Measurements from ENCODE around the gene TUBB4B. TPM values are rescaled to one million over a fixed set of nuclear protein-coding genes. Genes with fewer than 3 reads are reported as not detected.
"Not testable (repeated sequence)": the region's sequence is repeated elsewhere in the genome, so short reads cannot be mapped to it uniquely, and the experiment has no call there.

TUBB4B gene
- total RNA-seq, 1 donor from 2014 or later, result 108 TPM

DNA sequence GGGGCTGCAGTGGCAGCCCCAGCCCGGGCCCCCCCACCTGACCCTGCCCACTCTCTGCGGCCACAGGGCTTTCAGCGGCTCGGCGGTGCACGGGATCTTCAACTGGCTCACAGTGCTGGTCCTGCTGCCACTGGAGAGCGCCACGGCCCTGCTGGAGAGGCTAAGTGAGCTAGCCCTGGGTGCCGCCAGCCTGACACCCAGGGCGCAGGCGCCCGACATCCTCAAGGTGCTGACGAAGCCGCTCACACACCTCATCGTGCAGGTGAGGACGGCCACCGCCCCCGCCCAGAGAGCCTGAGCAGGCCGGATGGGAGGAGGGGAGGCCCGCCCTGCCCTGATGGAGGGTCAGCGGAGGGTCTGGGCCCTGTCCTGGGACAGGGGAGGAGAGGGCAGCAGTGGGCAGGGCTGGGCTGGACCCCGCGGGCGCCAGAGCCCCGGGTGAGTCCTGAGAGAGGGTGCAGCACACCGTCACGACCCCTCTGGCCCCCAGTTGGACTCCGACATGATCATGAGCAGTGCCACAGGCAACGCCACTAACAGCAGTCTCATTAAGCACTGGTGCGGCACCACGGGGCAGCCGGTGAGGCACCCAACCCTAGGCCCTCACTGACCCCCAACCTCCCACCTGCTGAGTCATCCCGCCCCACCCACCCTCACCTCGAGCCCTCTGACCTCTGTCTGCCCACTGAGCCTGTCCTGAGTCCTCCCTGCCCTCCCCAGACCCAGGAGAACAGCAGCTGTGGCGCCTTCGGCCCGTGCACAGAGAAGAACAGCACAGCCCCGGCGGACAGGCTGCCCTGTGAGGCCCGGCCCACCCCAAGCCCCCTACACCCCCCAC, 7.7 kb upstream of the TUBB4B start:
- DNase-seq (ENCODE audit: low spot score) (no peak), ATAC-seq (no peak)
- intact Hi-C loops (cut with DNase I), result loop anchor here (5.0 to 10.0 kb wide), 2 partner anchors 49 to 111 kb away; partner anchors contain the start of genes ANAPC2 and SSNA1

DNA sequence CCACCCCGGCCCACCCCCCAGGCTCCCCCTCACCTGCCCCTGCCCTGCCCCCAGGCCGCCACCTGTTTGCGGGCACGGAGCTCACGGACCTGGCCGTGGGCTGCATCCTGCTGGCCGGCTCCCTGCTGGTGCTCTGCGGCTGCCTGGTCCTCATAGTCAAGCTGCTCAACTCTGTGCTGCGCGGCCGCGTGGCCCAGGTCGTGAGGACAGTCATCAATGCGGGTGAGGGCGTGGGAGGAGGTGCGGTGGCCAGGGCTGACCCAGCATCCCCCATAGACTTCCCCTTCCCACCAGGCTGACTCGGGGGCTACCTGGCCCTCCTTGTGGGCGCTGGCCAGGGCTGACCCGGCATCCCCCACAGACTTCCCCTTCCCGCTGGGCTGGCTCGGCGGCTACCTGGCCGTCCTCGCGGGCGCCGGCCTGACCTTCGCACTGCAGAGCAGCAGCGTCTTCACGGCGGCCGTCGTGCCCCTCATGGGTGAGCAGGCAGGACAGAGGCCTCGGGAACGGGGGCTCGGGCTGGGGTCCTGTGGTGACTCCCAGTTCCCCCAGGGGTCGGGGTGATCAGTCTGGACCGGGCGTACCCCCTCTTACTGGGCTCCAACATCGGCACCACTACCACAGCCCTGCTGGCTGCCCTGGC, 6.9 kb upstream of the TUBB4B start:
- DNase-seq (ENCODE audit: low spot score) (no peak), ATAC-seq (no peak)
- intact Hi-C loops (cut with DNase I), result loop anchor here (5.0 to 10.0 kb wide), 2 partner anchors 49 to 112 kb away; partner anchors contain the start of genes ANAPC2 and SSNA1

DNA sequence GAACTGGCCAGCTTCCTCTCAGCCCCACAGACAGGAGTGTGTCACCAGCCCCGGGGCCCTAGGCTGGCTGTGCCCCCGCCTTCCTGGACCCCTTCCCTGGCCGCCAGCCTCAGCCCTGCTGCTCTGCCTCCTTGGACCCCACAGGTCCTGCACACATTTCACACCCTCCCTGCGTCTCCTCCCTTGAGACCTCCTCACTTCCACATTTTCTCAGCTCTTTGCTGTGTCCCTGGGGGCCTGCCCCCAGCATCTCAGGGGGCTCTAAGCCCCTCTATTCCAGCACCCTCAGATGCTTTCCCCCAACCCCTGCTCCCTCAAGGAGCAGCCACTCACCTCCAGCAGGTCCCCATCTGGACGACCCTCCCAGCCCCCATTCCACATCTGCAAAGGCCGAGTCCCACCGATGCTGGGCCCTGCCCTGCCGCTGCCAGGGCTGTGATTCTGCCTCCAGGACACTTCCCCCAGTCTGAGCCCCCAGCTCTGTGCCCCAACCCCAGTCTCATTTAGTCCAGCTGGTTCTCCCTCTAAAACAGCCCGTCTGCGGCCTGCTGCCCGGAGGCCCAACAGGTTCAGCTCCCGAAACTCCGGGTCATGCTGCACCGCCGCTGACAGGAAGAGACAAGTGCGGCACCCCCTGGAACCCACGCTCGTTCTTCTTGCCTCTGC, 6.2 kb upstream of the TUBB4B start:
- ATAC-seq, result no peak
- intact Hi-C loops (cut with DNase I), result loop anchor here (5.0 to 10.0 kb wide), 2 partner anchors 50 to 113 kb away; partner anchors contain the start of genes ANAPC2 and SSNA1
- DNase-seq (ENCODE audit: low spot score), result no peak

DNA sequence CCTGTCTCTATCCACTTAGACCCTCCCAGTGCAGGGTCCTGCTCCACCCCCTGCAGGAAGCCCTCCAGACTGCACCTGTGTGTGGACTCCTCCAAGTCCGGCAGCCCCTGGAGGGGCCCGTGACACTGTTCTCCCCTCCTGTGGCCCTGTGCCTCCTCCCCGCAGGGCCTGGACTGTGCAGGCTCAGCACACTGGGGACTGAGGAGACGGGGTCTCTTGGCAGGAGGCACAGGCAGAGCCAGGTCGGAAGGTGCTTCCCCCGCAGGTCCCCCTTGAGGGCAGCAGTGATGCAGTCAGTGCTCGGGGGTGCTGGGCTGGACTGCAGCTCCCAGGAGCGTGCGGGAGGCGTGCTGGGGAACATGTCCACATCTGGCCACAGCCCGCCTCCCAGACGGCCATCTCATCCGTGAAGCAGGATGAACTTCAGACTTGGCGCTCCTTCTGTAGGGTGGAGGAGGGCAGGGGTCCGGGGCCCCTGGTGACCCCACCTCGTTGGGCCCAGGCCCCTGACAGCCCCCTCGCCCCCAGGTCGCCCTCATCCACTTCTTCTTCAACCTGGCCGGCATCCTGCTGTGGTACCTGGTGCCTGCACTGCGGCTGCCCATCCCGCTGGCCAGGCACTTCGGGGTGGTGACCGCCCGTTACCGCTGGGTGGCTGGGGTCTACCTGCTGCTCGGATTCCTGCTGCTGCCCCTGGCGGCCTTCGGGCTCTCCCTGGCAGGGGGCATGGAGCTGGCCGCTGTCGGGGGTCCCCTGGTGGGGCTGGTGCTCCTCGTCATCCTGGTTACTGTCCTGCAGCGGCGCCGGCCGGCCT, 5.5 kb upstream of the TUBB4B start:
- DNase-seq (ENCODE audit: low spot score) (no peak), ATAC-seq (no peak)
- intact Hi-C loops (cut with DNase I), result loop anchor here (10.0 kb wide), 1 partner anchor 51 kb away; the partner anchor contains the start of genes ANAPC2 and SSNA1

DNA sequence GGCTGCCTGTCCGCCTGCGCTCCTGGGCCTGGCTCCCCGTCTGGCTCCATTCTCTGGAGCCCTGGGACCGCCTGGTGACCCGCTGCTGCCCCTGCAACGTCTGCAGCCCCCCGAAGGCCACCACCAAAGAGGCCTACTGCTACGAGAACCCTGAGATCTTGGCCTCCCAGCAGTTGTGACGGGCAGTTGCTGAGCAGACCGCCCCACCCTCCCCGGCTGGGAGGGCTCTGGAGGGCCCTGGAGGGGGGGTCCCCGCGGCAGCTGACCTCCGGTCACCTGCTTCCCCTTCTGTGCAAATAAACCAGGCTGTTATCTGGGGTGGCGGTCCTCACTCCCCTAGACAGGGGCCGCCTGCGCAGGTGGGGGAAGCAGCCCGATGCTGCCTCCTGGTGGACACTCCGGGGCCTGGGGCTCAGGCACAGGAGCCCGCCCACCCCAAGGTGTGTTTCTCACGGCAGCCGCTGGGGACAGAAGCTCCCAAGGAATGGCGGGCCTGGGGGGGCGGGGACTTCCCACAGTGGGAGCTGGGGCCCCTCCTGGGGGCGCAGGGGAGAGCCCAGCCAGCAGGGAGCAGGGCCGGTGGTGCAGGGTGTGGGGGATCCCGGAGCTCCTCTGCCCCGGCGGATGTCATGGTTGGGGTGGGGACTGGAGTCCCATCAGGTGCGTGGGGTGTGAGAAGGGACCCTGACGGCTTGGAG, 4.7 kb upstream of the TUBB4B start:
- intact Hi-C loops (cut with DNase I), result loop anchor here (10.0 kb wide), 1 partner anchor 52 kb away; the partner anchor contains the start of genes ANAPC2 and SSNA1
- peak; percentile 33 for ATAC-seq

DNA sequence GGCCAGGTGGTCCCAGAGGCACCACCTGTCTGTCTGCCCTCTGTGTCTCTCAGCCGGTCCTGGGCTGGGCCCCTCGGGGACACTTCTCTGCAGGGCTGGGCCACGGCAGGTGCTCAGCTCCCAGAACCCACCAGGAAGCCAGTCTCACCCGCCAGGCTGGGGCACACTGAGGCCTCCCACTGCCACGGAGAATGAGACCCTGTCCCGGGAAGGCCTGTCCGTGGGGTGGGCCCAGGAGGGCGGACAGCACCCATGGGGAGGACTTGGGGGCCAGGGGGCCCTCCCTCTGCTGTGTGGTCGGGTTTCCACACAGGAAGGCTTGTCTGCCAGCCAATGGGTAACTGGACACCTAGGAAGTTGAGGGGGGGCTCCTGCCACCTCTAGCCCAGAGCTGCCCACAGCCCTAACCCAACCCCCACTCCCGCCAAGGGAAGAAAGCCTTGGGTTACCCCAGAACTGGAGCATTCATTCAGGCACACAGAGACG, 4.1 kb upstream of the TUBB4B start:
- intact Hi-C loops (cut with DNase I), result loop anchor here (10.0 kb wide), 1 partner anchor 52 kb away; the partner anchor contains the start of genes ANAPC2 and SSNA1
- DNase-seq (ENCODE audit: low spot score) (no peak), ATAC-seq (no peak)

More for the DNA sequence above, 4.7 kb upstream of the TUBB4B start:
- DNase-seq (ENCODE audit: low spot score), result peak; percentile 87

DNA sequence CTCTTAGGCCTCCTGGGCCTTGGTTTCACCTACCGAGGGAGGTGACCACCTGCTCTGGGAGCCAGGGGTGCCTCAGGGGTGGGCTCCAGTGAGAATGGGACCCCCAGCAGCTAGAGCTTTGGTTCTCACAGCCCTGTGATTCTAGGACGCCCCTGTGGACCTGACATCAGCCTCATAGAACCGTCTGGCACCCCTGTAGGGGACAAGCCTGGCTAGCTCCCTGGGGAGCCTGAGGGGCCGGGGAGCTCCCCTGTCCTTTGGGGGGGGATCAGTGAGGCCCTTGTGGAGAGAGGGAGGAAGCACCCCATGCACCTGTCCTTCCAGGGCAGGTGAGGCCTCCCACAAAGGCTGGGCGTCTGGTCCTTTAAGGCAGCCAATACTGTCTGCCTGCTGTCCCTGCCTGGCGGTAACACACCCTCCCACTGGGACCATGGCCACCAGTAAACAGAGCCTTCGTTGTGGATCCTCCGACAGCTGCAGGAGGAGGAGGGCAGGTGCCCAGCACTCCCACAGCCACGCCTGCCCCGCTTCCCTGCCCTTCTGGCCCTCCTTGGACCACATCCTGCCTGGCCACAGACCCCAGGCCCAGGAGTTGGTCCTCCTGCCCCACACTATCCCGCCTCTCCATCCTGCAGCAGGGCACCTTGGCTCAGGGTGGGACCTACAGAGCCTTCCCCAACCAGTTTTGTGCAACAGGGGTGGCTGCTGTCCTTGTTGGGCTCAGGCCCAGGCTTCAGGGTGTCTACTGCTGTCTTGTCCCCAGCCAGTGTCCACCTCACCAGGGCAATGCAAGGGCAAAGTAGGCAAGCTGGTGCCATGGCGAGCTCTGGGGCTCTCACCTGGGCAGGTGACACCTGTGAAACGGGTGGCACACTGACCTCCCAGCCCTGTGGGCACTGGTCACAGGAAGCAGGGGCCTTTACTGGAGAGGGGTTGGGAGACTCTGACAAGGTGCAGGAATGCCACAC, 3.0 kb upstream of the TUBB4B start:
- intact Hi-C loops (cut with DNase I), result loop anchor here (10.0 kb wide), 1 partner anchor 53 kb away; the partner anchor contains the start of genes ANAPC2 and SSNA1
- DNase-seq (ENCODE audit: low spot score), result no peak
- ATAC-seq, result no peak

DNA sequence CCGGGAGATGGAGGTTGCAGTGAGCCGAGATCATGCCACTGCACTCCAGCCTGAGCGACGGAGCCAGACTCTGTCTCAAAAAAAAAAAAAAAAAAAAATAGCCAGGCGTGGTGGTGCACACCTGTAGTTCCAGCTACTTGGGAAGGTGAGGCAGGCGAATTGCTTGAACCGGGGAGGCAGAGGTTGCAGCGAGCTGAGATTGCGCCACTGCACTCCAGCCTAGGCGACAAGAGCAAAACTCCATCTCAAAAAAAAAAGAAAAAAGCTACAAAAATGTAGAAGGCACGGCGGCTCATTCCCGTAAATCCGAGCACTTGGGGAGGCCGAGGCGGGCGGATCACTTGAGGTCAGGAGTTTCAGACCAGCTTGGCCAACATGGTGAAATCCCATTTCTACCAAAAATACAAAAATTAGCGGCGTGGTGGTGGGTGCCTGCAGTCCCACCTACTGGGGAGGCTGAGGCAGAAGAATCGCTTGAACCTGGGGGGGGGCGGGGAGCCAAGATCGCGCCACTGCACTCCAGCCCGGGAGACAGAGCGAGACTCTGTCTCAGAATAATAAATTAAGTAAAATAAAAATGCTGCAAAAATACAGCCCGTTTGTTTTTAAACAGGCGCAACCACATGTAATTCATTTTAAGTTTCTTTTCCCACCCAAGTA, 1.4 kb upstream of the TUBB4B start:
- intact Hi-C loops (cut with DNase I), result loop anchor here (10.0 kb wide), 1 partner anchor 55 kb away; the partner anchor contains the start of genes ANAPC2 and SSNA1
- ATAC-seq; DNase-seq (ENCODE audit: low spot score): not testable (repeated sequence)

DNA sequence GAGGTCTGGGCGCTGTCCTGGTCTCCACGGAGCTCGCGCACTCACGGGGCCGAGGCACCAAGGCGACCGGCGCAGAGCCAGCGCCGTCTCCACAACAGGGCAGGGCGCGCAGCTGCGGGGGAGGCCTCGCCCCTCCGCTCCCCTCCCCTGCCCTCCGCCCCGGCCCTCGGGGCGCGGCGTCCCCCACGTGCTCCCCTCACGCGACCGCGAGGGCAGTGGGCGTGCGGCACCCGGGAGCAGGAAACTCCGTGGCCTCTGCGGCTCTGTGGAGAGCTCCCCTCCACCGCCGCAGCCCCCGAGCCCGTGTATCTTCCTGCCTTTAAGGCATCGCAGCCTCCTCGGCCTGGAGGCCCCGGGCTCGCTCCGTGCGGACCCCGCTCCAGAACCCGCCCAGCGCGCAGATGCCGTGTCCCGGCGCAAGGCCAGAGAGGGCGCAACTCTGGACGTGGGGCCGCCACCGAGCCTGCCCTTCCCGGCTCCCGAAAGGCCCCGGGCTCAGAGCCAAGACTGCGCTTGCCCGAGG, 708 bp upstream of the TUBB4B start:
- ATAC-seq (peak; percentile 40), DNase-seq (ENCODE audit: low spot score) (no peak)
- intact Hi-C loops (cut with DNase I), result no loop called here

DNA sequence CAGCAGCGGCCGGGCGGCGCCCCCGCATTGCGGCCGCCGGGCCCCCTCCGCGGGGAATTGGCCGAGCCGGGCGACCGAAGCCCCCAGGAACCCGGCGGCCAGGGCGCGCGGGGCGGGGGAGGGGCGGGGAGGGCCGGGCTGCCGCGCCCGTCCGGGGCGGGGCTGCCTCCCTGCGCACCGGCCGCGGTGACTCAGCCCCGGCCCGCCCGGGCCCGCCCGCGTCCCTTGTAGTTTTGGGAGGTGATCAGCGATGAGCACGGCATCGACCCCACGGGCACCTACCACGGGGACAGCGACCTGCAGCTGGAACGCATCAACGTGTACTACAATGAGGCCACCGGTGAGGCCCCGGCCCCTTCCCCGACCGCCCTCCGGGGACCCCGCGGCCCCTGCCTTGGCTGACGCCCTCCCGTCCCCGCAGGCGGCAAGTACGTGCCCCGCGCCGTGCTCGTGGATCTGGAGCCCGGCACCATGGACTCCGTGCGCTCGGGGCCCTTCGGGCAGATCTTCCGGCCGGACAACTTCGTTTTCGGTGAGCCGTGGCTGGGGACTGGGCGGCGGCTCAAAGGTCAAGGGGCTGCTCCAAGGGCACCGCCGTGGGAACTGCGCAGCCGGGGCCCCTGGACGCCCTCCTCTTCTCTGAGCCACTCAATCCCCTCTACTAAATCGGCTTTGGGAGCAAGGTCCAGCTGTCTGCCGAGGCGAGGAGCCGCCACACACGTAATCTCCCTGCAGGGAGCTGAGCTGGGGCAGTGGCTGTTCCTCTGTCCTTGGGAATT, 592 bp downstream of the TUBB4B start:
- intact Hi-C loops (cut with DNase I), result no loop called here
- DNase-seq (ENCODE audit: low spot score), result peak; percentile 82
- ATAC-seq, result no peak

DNA sequence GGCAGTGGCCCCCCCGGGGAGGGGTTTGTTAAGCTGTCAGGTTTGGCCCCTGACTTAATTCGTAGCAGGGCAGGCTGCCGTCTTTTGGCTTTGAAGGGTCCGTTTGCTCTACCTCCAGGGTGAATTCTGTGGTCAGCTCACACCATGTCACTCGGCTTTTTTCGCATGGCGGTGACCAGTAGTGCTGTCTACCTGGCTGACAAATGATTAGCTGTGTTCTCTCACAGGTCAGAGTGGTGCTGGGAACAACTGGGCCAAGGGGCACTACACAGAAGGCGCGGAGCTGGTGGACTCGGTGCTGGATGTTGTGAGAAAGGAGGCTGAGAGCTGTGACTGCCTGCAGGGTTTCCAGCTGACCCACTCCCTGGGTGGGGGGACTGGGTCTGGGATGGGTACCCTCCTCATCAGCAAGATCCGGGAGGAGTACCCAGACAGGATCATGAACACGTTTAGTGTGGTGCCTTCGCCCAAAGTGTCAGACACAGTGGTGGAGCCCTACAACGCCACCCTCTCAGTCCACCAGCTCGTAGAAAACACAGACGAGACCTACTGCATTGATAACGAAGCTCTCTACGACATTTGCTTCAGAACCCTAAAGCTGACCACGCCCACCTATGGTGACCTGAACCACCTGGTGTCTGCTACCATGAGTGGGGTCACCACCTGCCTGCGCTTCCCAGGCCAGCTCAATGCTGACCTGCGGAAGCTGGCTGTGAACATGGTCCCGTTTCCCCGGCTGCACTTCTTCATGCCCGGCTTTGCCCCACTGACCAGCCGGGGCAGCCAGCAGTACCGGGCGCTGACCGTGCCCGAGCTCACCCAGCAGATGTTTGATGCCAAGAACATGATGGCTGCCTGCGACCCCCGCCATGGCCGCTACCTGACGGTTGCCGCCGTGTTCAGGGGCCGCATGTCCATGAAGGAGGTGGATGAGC, 1.4 kb downstream of the TUBB4B start:
- DNase-seq (ENCODE audit: low spot score) (no peak), ATAC-seq (no peak)
- intact Hi-C loops (cut with DNase I), result no loop called here

DNA sequence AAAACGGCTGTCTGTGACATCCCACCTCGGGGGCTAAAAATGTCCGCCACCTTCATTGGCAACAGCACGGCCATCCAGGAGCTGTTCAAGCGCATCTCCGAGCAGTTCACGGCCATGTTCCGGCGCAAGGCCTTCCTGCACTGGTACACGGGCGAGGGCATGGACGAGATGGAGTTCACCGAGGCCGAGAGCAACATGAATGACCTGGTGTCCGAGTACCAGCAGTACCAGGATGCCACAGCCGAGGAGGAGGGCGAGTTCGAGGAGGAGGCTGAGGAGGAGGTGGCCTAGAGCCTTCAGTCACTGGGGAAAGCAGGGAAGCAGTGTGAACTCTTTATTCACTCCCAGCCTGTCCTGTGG, 2.2 kb downstream of the TUBB4B start:
- ATAC-seq; intact Hi-C loops (cut with DNase I); DNase-seq (ENCODE audit: low spot score): not testable (repeated sequence)

DNA sequence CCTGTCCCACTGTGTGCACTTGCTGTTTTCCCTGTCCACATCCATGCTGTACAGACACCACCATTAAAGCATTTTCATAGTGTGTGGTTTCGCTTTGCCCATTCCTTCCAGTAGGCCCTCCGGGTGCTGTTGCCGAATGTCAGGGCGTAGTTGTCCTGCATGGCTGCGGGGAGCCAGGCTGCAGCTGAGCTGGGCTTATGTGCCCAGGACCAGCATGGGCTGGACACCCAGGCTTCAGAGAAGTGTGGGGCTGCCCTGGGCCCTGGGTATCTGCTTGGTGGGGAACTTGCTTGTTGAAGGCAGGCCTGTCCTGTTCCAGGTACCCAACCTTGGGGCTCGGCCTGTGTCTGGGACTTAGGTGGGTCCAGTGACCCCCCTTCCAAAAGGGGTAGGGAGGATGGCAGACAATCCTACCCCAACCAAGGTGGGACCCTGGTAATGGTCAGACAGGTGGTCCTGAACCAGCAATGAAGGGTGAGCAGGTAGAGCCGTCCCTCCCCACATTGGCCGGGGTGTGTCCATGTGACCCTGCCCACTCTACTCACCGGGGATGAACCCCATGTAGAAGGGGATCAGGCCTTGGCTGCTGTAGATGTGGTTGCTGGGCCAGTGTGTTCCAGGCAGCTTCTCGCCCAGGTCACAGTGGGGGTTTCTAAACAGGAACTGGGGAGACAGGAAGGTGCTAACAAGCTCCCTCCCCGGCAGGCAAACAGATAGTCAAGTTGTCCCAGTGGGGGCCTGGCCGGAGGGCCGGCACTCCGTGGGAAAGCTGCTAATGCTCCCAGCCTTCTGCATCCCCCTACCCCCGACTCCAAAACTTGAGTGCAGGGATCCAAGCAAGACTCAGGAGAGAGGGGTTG, 2.8 kb downstream of the TUBB4B start:
- ATAC-seq (no peak), DNase-seq (ENCODE audit: low spot score) (no peak)
- intact Hi-C loops (cut with DNase I), result no loop called here

Data from sciatic nerve (tissue), 2 donors.